Activated CD8-positive, alpha-beta memory T cell treated with anti-CD3 and anti-CD28 coated beads, Interleukin-2, amount 50 U/mL, for 4 hours (primary cell): ENCODE measurements around the gene MACROD1.

Source experiments
- DNase-seq: peaks from one replicate; pipeline ENCODE4 v3.0.0-alpha.2; 2020

Gene MACROD1

GRCh38 chr11:64090806-64091516, 75.0 kb downstream of the MACROD1 start:
- no peak for DNase-seq

- DNase-seq, result no peak
Observed at GRCh38 chr11:64089915-64090805, 75.8 kb downstream of the MACROD1 start.

GRCh38 chr11:64089493-64089892, 76.4 kb downstream of the MACROD1 start:
- DNase-seq, result no peak

GRCh38 chr11:64089027-64089360, 76.9 kb downstream of the MACROD1 start:
- DNase-seq, result no peak

GRCh38 chr11:64088162-64089026, 77.5 kb downstream of the MACROD1 start:
- DNase-seq, result no peak

- DNase-seq, result no peak
Observed at GRCh38 chr11:64086258-64087123, 79.4 kb downstream of the MACROD1 start.

GRCh38 chr11:64085906-64086257, 80.0 kb downstream of the MACROD1 start:
- DNase-seq, result no peak

- no peak for DNase-seq
Observed at GRCh38 chr11:64084951-64085710, 80.8 kb downstream of the MACROD1 start.

GRCh38 chr11:64084146-64084950, 81.6 kb downstream of the MACROD1 start:
- no peak for DNase-seq

- DNase-seq, result no peak
Observed at GRCh38 chr11:64083398-64084080, 82.4 kb downstream of the MACROD1 start.

- DNase-seq, result no peak
Observed at GRCh38 chr11:64081745-64082442, 84.0 kb downstream of the MACROD1 start.

GRCh38 chr11:64080390-64080789, 85.5 kb downstream of the MACROD1 start:
- no peak for DNase-seq

- no peak for DNase-seq
Observed at GRCh38 chr11:64078905-64079304, 87.0 kb downstream of the MACROD1 start.

GRCh38 chr11:64078284-64078683, 87.6 kb downstream of the MACROD1 start:
- no peak for DNase-seq

GRCh38 chr11:64077607-64078006, 88.3 kb downstream of the MACROD1 start:
- DNase-seq, result no peak

GRCh38 chr11:64076758-64077157, 89.2 kb downstream of the MACROD1 start:
- DNase-seq, result no peak

GRCh38 chr11:64074239-64074638, 91.7 kb downstream of the MACROD1 start:
- no peak for DNase-seq

- DNase-seq, result no peak
Observed at GRCh38 chr11:64073542-64073941, 92.4 kb downstream of the MACROD1 start.

- DNase-seq, result no peak
Observed at GRCh38 chr11:64072871-64073270, 93.0 kb downstream of the MACROD1 start.
